HEK293T (cell line): ENCODE data around the gene PCDHGA12.
"Not testable (repeated sequence)": the region's sequence is repeated elsewhere in the genome, so short reads cannot be mapped to it uniquely, and the experiment has no call there.

Experiments used
- CTCF ChIA-PET: fragments of 350-600 bp; formaldehyde crosslinking; extraction: SDS; loops from one replicate; lab custom pipeline; 2021; ENCODE audit warnings: antibody characterized with exemption, inconsistent platforms; lab: Yijun Ruan, JAX
- POLR2A ChIA-PET: fragments of 350-600 bp; formaldehyde crosslinking; extraction: SDS; loops from one replicate; lab custom pipeline; 2020; ENCODE audit warnings: antibody characterized with exemption, inconsistent platforms; lab: Yijun Ruan, JAX
- DNase-seq: peaks from one replicate; pipeline ENCODE4 v3.0.0; 2012; ENCODE audit warnings: mixed read lengths; ENCODE audit errors: extremely low spot score
- ARNT ChIP-seq: fragments of 450-650 bp; IDR thresholded peaks from 2 replicates; pipeline ENCODE4 v1.6.1; 2017; ENCODE audit warnings: mild to moderate bottlenecking
- BHLHE40 ChIP-seq: fragments of 450-650 bp; IDR thresholded peaks from 2 replicates; pipeline ENCODE4 v1.6.1; 2016; ENCODE audit warnings: mild to moderate bottlenecking, moderate library complexity, borderline replicate concordance
- CTBP1 ChIP-seq: fragments of 450-650 bp; IDR thresholded peaks from 2 replicates; pipeline ENCODE4 v1.6.1; 2016; ENCODE audit warnings: borderline replicate concordance
- ELF4 ChIP-seq: fragments of 450-650 bp; IDR thresholded peaks from 2 replicates; pipeline ENCODE4 v1.6.1; 2017; ENCODE audit warnings: antibody characterized with exemption
- FOXA1 ChIP-seq: fragments of 450-650 bp; IDR thresholded peaks from 2 replicates; pipeline ENCODE4 v1.6.1; 2016; ENCODE audit warnings: mild to moderate bottlenecking
- FOXK2 ChIP-seq: fragments of 450-650 bp; IDR thresholded peaks from 2 replicates; pipeline ENCODE4 v1.6.1; 2016; ENCODE audit warnings: mild to moderate bottlenecking
- FOXM1 ChIP-seq: fragments of 450-650 bp; IDR thresholded peaks from 2 replicates; pipeline ENCODE4 v1.6.1; 2017; ENCODE audit warnings: mild to moderate bottlenecking, borderline replicate concordance
- HDGF ChIP-seq: fragments of 450-650 bp; IDR thresholded peaks from 2 replicates; pipeline ENCODE4 v1.6.1; 2017; ENCODE audit warnings: antibody characterized with exemption, borderline replicate concordance
- L3MBTL2 ChIP-seq: fragments of 450-650 bp; conservative IDR thresholded peaks from 2 replicates; pipeline ENCODE4 v1.6.1; 2016; ENCODE audit warnings: mild to moderate bottlenecking
- LEF1 ChIP-seq: fragments of 450-650 bp; IDR thresholded peaks from 2 replicates; pipeline ENCODE4 v1.6.1; 2017; ENCODE audit warnings: mild to moderate bottlenecking, borderline replicate concordance
- NFRKB ChIP-seq: fragments of 450-650 bp; IDR thresholded peaks from 2 replicates; pipeline ENCODE4 v1.6.1; 2016; ENCODE audit warnings: mild to moderate bottlenecking, moderate library complexity
- PKNOX1 ChIP-seq: fragments of 450-650 bp; IDR thresholded peaks from 2 replicates; pipeline ENCODE4 v1.6.1; 2016
- SP1 ChIP-seq: fragments of 450-650 bp; IDR thresholded peaks from 2 replicates; pipeline ENCODE4 v1.6.1; 2017
- SUZ12 ChIP-seq: fragments of 450-650 bp; IDR thresholded peaks from 2 replicates; pipeline ENCODE4 v1.6.1; 2016; ENCODE audit warnings: mild to moderate bottlenecking
- TARDBP ChIP-seq: fragments of 450-650 bp; IDR thresholded peaks from 2 replicates; pipeline ENCODE4 v1.6.1; 2016
- ZNF384 ChIP-seq: fragments of 450-650 bp; IDR thresholded peaks from 2 replicates; pipeline ENCODE4 v1.6.1; 2016

Gene PCDHGA12

GRCh38 chr5:141399555-141400258 lies 30.6 kb upstream of the PCDHGA12 start:
- DNase-seq, result no peak
- ChIA-PET POLR2A (no interaction called here), CTCF (no interaction called here)
- TF ChIP-seq FOXK2 (no peak), CTBP1 (no peak), L3MBTL2 (no peak), ZNF384 (no peak), ARNT (no peak), PKNOX1 (no peak), FOXM1 (no peak), TARDBP (no peak), NFRKB (no peak), BHLHE40 (no peak), HDGF (no peak), SUZ12 (no peak), ELF4 (no peak)

GRCh38 chr5:141402553-141403243 lies 27.6 kb upstream of the PCDHGA12 start, which contains the start of gene PCDHGA9:
Gene PCDHGA9 (plus strand): TSS chr5:141402778. CDS start chr5:141402953, 175 bp downstream.
- POLR2A ChIA-PET, result no interaction called here
- TF ChIP-seq HDGF, result no peak
- no peak for TF ChIP-seq BHLHE40
- no peak for TF ChIP-seq CTBP1
- no peak for TF ChIP-seq FOXA1
- no peak for TF ChIP-seq PKNOX1
- no peak for TF ChIP-seq LEF1
- no peak for TF ChIP-seq FOXK2
- no peak for TF ChIP-seq SP1
- TF ChIP-seq L3MBTL2, result no peak
- no peak for TF ChIP-seq ZNF384
- TF ChIP-seq TARDBP, result no peak
- no peak for TF ChIP-seq FOXM1
- TF ChIP-seq NFRKB, result no peak
- no peak for TF ChIP-seq SUZ12
- no peak for TF ChIP-seq ARNT
- no peak for TF ChIP-seq ELF4
- CTCF ChIA-PET, result no interaction called here
- DNase-seq, result peak; percentile 39

- TF ChIP-seq SP1 (no peak), ARNT (no peak), ZNF384 (no peak), BHLHE40 (no peak), L3MBTL2 (no peak), CTBP1 (no peak), FOXM1 (no peak), SUZ12 (no peak), ELF4 (no peak), FOXA1 (no peak), FOXK2 (no peak), PKNOX1 (no peak), HDGF (no peak), NFRKB (no peak), TARDBP (no peak)
- POLR2A ChIA-PET, result no interaction called here
- DNase-seq, result no peak
- CTCF ChIA-PET, result no interaction called here
Measured at GRCh38 chr5:141403387-141403786, 26.9 kb upstream of the PCDHGA12 start.

- POLR2A ChIA-PET, CTCF ChIA-PET, DNase-seq: not testable (repeated sequence)
Measured at GRCh38 chr5:141407790-141408505, 22.4 kb upstream of the PCDHGA12 start, which contains the start of gene PCDHGB6. Gene PCDHGB6 (plus strand): TSS chr5:141408021. CDS start chr5:141408203, 182 bp downstream.

- CTCF ChIA-PET, result no interaction called here
- POLR2A ChIA-PET, result no interaction called here
- TF ChIP-seq FOXK2 (no peak), PKNOX1 (no peak), BHLHE40 (no peak), ARNT (no peak), HDGF (no peak), CTBP1 (no peak), LEF1 (no peak), ELF4 (no peak), NFRKB (no peak), SUZ12 (no peak), FOXM1 (no peak), TARDBP (no peak), L3MBTL2 (no peak), SP1 (no peak), FOXA1 (no peak), ZNF384 (no peak)
- no peak for DNase-seq
Measured at GRCh38 chr5:141409598-141410306, 20.6 kb upstream of the PCDHGA12 start.
